SK-N-SH (cell line): ENCODE data around the gene TLX2. TPM values are rescaled to one million over a fixed set of nuclear protein-coding genes. Genes with fewer than 3 reads are reported as not detected.
A peak's percentile ranks its signal among the peaks of the same experiment; 100 is the strongest.

Source experiments
- CTCF ChIA-PET: fragments of 300-600, 350-600 bp; formaldehyde crosslinking; extraction: SDS; loops from one replicate; lab custom pipeline; 2021; lab: Yijun Ruan, JAX
- POLR2A ChIA-PET: fragments of 350-600 bp; sonication (Branson Sonifier 250); formaldehyde crosslinking; extraction: SDS; loops from one replicate; lab custom pipeline; 2020; ENCODE audit warnings: antibody characterized with exemption, inconsistent platforms; lab: Yijun Ruan, JAX
- DNase-seq: peaks from one replicate; pipeline ENCODE4 v3.0.0; 2012
- H2AFZ ChIP-seq: fragments of 200-600 bp; sonication (generic); 2 replicates; pipeline ENCODE4 v1.8.1; 2016; ENCODE audit warnings: antibody characterized with exemption, mild to moderate bottlenecking, low read depth
- H3F3A ChIP-seq: fragments of 200-600 bp; sonication (generic); replicated peaks from 2 replicates; pipeline ENCODE3; 2016; ENCODE audit warnings: antibody characterized with exemption, mild to moderate bottlenecking; ENCODE audit not compliant: insufficient read depth
- H3K27ac ChIP-seq, 2 experiments: fragments of 200-500 bp in 1 of 2; fragments of 200-600 bp in 1 of 2; sonication (Bioruptor generic) in 1 of 2; sonication (generic), shearing (Covaris generic) in 1 of 2; 2 replicates each; pipeline versions ENCODE4 v1.5.1 to v1.6.1; 2014 to 2016; ENCODE audit warnings: low read depth in 2 of 2, inconsistent platforms in 1 of 2, low read length in 1 of 2, mild to moderate bottlenecking in 1 of 2, mixed read lengths in 1 of 2
- H3K27me3 ChIP-seq: fragments of 200-600 bp; sonication (generic), shearing (Covaris generic); 2 replicates; pipeline ENCODE4 v1.6.1; 2016; ENCODE audit warnings: mixed run types; ENCODE audit not compliant: insufficient read depth
- H3K36me3 ChIP-seq, 2 experiments: fragments of 200-500 bp in 1 of 2; fragments of 200-600 bp in 1 of 2; sonication (Bioruptor generic) in 1 of 2; sonication (generic) in 1 of 2; replicated peaks in 1 of 2; 2 replicates each; pipeline versions ENCODE3 to v1.5.1; 2014 to 2016; ENCODE audit warnings: low read length in 1 of 2, mild to moderate bottlenecking in 1 of 2; ENCODE audit not compliant: insufficient read depth in 2 of 2, control insufficient read depth in 1 of 2
- H3K4me1 ChIP-seq, 2 experiments: fragments of 200-500 bp in 1 of 2; fragments of 200-600 bp in 1 of 2; sonication (Bioruptor generic) in 1 of 2; sonication (generic), shearing (Covaris generic) in 1 of 2; 2 replicates each; pipeline versions ENCODE4 v1.5.1 to v1.6.1; 2014 to 2016; ENCODE audit warnings: low read depth in 1 of 2, low read length in 1 of 2, mixed run types in 1 of 2; ENCODE audit not compliant: insufficient read depth in 2 of 2, control insufficient read depth in 1 of 2
- H3K4me2 ChIP-seq: fragments of 200-600 bp; sonication (generic), shearing (Covaris generic); 2 replicates; pipeline ENCODE4 v1.6.1; 2017; ENCODE audit warnings: mixed run types
- H3K4me3 ChIP-seq, 2 experiments: fragments of 200-500 bp in 1 of 2; fragments of 200-600 bp in 1 of 2; sonication (Bioruptor generic) in 1 of 2; sonication (generic), shearing (Covaris generic) in 1 of 2; 2 replicates each; pipeline versions ENCODE4 v1.5.1 to v1.8.1; 2014 to 2016; ENCODE audit warnings: low read depth in 2 of 2, inconsistent platforms in 1 of 2, low read length in 1 of 2, mild to moderate bottlenecking in 1 of 2, mixed read lengths in 1 of 2, moderate library complexity in 1 of 2
- H3K79me2 ChIP-seq: fragments of 200-600 bp; sonication (generic); 2 replicates; pipeline ENCODE4 v1.8.1; 2017; ENCODE audit warnings: mild to moderate bottlenecking; ENCODE audit not compliant: insufficient read depth
- H3K9ac ChIP-seq: fragments of 200-600 bp; sonication (generic); 2 replicates; pipeline ENCODE4 v1.6.1; 2017; ENCODE audit warnings: mixed run types
- H3K9me2 ChIP-seq: fragments of 200-600 bp; sonication (generic); 2 replicates; pipeline ENCODE4 v1.6.1; 2017; ENCODE audit warnings: mixed run types
- H3K9me3 ChIP-seq: fragments of 200-600 bp; sonication (generic); 2 replicates; pipeline ENCODE4 v1.6.1; 2017; ENCODE audit warnings: mixed run types, mild to moderate bottlenecking, moderate library complexity
- H4K20me1 ChIP-seq: fragments of 200-600 bp; sonication (generic); 2 replicates; pipeline ENCODE4 v1.6.1; 2017; ENCODE audit warnings: mild to moderate bottlenecking, mixed run types; ENCODE audit not compliant: insufficient read depth
- ELF1 ChIP-seq: IDR thresholded peaks from 2 replicates; pipeline ENCODE4 v1.4.0; 2012
- EP300 ChIP-seq, 2 experiments: IDR thresholded peaks; 2 replicates each; pipeline versions ENCODE4 v1.4.0 to v1.6.1; 2012; ENCODE audit warnings: borderline replicate concordance in 1 of 2, low read depth in 1 of 2, low read length in 1 of 2
- EZH2phosphoT487 ChIP-seq: fragments of 200-600 bp; sonication (generic); IDR thresholded peaks from 2 replicates; pipeline ENCODE4 v1.6.1; 2017; ENCODE audit warnings: low read depth, mixed run types, mild to moderate bottlenecking, antibody characterized with exemption, moderate library complexity, borderline replicate concordance
- FOXJ3 ChIP-seq: sonication (generic); formaldehyde crosslinking; IDR thresholded peaks from 2 replicates; pipeline ENCODE4 v1.5.1; 2020; ENCODE audit warnings: mild to moderate bottlenecking, missing genetic modification reagents
- FOXM1 ChIP-seq: IDR thresholded peaks from 2 replicates; pipeline ENCODE4 v1.4.0; 2012; ENCODE audit warnings: low read depth, mild to moderate bottlenecking
- IRF3 ChIP-seq: fragments of 150-350 bp; IDR thresholded peaks from 2 replicates; pipeline ENCODE4 v1.6.1; 2016; ENCODE audit warnings: mild to moderate bottlenecking, low read depth, low read length
- JUND ChIP-seq: IDR thresholded peaks from 2 replicates; pipeline ENCODE4 v1.4.0; 2012
- MEF2A ChIP-seq: IDR thresholded peaks from 2 replicates; pipeline ENCODE4 v1.4.0; 2012; ENCODE audit warnings: low read depth, borderline replicate concordance
- RXRA ChIP-seq: IDR thresholded peaks from 2 replicates; pipeline ENCODE4 v1.4.0; 2012; ENCODE audit warnings: low read depth, mild to moderate bottlenecking, borderline replicate concordance
- TAF1 ChIP-seq: IDR thresholded peaks from 2 replicates; pipeline ENCODE4 v1.6.1; 2012; ENCODE audit warnings: low read depth, mild to moderate bottlenecking, low read length, moderate library complexity, borderline replicate concordance
- YY1 ChIP-seq: IDR thresholded peaks from 2 replicates; pipeline ENCODE4 v1.4.0; 2012; ENCODE audit warnings: low read depth, mild to moderate bottlenecking
- WGBS: methylation state at CpG from one replicate; pipeline ENCODE4 v1.1.6; 2017; ENCODE audit warnings: low lambda C conversion rate; 5-methylcytosine and 5-hydroxymethylcytosine counted together
- polyA plus RNA-seq, 3 experiments: library from polyadenylated mRNA; depleted of rRNA; stranded (reverse); fragments of >200 nt; gene quantifications; 2 replicates each; pipeline ENCODE4 v1.2.3, GENCODE V29; 2012
- TF ChIP-seq, protein P1 (sequence below): fragments of 200-600 bp; sonication (generic); IDR thresholded peaks from 2 replicates; pipeline ENCODE4 v1.6.1; 2017; ENCODE audit warnings: antibody characterized with exemption, mild to moderate bottlenecking, moderate library complexity
- TF ChIP-seq, protein P2 (sequence below): fragments of 150-350 bp; IDR thresholded peaks from 2 replicates; pipeline ENCODE4 v1.6.1; 2017; ENCODE audit warnings: antibody characterized with exemption, low read length, low read depth, borderline replicate concordance
- TF ChIP-seq, protein P3 (sequence below): IDR thresholded peaks from 2 replicates; pipeline ENCODE4; 2012
- TF ChIP-seq, protein P4 (sequence below): IDR thresholded peaks from 2 replicates; pipeline ENCODE4 v1.4.0; 2012; ENCODE audit warnings: low read depth, borderline replicate concordance

TLX2 gene
- polyA plus RNA-seq, 1 of the 3 experiments (the other 2 are of a cell fraction): 24.5 TPM

DNA sequence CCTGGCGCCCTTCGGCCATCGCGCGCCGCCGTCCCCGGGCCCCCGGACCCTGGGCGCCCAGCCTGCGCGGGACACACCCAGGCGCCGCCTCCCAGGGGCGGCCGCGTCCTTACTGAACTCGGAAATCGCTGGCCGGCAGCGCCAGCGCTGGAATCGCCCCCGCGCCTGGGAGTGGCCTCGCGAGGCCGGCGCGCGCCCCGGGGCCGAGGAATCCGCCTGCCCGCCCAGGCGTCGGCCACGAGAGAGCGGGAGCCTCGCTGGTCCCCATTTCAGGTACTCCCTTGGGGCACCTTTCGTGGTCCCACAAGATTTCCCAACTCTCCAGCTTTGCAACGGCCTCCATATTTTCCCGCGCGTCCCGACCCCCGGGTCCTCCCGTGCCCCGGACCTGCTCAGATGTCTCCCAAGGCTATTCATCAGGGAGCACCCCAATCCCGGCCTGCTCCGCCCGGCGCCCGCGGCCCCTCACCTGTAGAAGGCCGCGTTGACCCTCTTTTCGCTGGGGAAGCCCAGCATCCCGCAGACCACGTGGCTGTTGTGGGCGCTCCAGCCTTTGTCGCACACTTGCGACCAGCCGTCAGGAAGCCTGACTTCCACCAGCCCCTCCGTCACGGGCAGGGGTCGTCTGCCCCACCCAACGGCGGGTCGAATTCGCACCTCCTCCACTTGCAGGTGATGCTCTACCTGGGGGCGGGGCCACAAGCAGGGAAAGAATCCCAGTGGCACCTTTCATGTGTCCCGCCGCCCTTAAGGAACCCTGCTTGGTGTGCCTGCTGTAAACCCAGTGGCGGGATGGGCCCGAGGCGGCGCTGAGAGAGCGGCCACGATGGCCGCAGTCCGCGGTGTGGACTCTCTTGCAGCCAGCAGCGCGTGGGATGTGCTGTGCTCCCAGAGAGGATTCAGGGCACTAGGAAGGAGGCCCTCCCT lies 34.9 kb downstream of the TLX2 start (continued):
- TF ChIP-seq, protein P1, sequence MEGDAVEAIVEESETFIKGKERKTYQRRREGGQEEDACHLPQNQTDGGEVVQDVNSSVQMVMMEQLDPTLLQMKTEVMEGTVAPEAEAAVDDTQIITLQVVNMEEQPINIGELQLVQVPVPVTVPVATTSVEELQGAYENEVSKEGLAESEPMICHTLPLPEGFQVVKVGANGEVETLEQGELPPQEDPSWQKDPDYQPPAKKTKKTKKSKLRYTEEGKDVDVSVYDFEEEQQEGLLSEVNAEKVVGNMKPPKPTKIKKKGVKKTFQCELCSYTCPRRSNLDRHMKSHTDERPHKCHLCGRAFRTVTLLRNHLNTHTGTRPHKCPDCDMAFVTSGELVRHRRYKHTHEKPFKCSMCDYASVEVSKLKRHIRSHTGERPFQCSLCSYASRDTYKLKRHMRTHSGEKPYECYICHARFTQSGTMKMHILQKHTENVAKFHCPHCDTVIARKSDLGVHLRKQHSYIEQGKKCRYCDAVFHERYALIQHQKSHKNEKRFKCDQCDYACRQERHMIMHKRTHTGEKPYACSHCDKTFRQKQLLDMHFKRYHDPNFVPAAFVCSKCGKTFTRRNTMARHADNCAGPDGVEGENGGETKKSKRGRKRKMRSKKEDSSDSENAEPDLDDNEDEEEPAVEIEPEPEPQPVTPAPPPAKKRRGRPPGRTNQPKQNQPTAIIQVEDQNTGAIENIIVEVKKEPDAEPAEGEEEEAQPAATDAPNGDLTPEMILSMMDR: no peak

GRCh38 chr2:74550231-74550630 lies 36.0 kb downstream of the TLX2 start:
- Histone ChIP-seq H3K27me3 (no peaks in the 10 kb centered on the region), H3K36me3 (peaks cover 4 to 15% of the 10 kb centered on the region in 2 experiments), H3K9me2 (no peaks in the 10 kb centered on the region), H2AFZ (no peak overlapping the region), H3F3A (peaks cover 13% of the 10 kb centered on the region), H3K4me2 (peak overlapping the region; percentile 91; the same call in 1 of the 2 replicates), H4K20me1 (no peaks in the 10 kb centered on the region), H3K4me3 (peak overlapping the region in 1 of 2 experiments; percentile 52; a peak in 1 of 4 replicates), H3K4me1 (peaks cover 9 to 40% of the 10 kb centered on the region in 2 experiments; a peak in 3 of 4 replicates), H3K9me3 (no peaks in the 10 kb centered on the region), H3K9ac (no peak overlapping the region), H3K27ac (no peak overlapping the region), H3K79me2 (peaks cover 53% of the 10 kb centered on the region)
- 85% methylated on average over 7 of the region's 7 CpGs for WGBS
- TF ChIP-seq EP300 (IDR thresholded peaks at IDR 0.05; ENCODE audit: borderline replicate concordance in 1 of 2, low read depth in 1 of 2, low read length in 1 of 2): no peak
- TF ChIP-seq ELF1: no peak
- no peak for TF ChIP-seq EZH2phosphoT487
- no peak for TF ChIP-seq MEF2A
- TF ChIP-seq TAF1: no peak
- TF ChIP-seq, protein P2, sequence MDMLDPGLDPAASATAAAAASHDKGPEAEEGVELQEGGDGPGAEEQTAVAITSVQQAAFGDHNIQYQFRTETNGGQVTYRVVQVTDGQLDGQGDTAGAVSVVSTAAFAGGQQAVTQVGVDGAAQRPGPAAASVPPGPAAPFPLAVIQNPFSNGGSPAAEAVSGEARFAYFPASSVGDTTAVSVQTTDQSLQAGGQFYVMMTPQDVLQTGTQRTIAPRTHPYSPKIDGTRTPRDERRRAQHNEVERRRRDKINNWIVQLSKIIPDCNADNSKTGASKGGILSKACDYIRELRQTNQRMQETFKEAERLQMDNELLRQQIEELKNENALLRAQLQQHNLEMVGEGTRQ: no peak
- TF ChIP-seq YY1: no peak
- no peak for TF ChIP-seq RXRA
- no peak for TF ChIP-seq FOXJ3 (CRISPR knock-in tag)
- TF ChIP-seq, protein P3, sequence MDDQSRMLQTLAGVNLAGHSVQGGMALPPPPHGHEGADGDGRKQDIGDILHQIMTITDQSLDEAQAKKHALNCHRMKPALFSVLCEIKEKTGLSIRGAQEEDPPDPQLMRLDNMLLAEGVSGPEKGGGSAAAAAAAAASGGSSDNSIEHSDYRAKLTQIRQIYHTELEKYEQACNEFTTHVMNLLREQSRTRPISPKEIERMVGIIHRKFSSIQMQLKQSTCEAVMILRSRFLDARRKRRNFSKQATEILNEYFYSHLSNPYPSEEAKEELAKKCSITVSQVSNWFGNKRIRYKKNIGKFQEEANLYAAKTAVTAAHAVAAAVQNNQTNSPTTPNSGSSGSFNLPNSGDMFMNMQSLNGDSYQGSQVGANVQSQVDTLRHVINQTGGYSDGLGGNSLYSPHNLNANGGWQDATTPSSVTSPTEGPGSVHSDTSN: no peak
- no peak for TF ChIP-seq JUND
- no peak for TF ChIP-seq IRF3
- TF ChIP-seq, protein P4, sequence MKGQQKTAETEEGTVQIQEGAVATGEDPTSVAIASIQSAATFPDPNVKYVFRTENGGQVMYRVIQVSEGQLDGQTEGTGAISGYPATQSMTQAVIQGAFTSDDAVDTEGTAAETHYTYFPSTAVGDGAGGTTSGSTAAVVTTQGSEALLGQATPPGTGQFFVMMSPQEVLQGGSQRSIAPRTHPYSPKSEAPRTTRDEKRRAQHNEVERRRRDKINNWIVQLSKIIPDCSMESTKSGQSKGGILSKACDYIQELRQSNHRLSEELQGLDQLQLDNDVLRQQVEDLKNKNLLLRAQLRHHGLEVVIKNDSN: no peak
- TF ChIP-seq FOXM1: no peak
- CTCF ChIA-PET: interaction anchor here (1.3 to 3.2 kb wide), 4 partner anchors 18 to 36 kb away, joined by 3 to 19 read pairs (median 5); no protein-coding TSS in a partner anchor
- no peak for DNase-seq
- POLR2A ChIA-PET: no interaction called here
